ENCODE data around the gene OTOL1. TPM values are rescaled to one million over a fixed set of nuclear protein-coding genes. Genes with fewer than 3 reads are reported as not detected.

OTOL1 gene
- total and polyA plus RNA-seq, 10 of the 15 experiments (the other 5 are each of a cell fraction or from before 2014, with no cell fraction given), result not detected

- ChIA-PET CTCF (interaction anchor here (0.7 kb wide), 1 partner anchor 44 kb away, joined by 3 read pairs; no protein-coding TSS in a partner anchor), SMC1A (ENCODE audit: uncharacterized antibody, unreplicated experiment) (no interaction called here), POLR2A (no interaction called here), RAD21 (ENCODE audit: unreplicated experiment) (no interaction called here)
- no peak overlapping the region for H3K9ac ChIP-seq (ENCODE audit: control insufficient read depth, insufficient read depth, low read length)
- no peak overlapping the region for H3K27ac ChIP-seq (ENCODE audit: control insufficient read depth, insufficient read depth)
- H3K4me2 ChIP-seq (ENCODE audit: control insufficient read depth, insufficient read depth), result no peak overlapping the region
- intact Hi-C loops (cut with micrococcal nuclease; ENCODE audit: unreplicated experiment), result no loop called here
- no peak for FAIRE-seq
- no peak for ATAC-seq
- H2AFZ ChIP-seq (ENCODE audit: control insufficient read depth, low read depth, low read length), result no peak overlapping the region
- no peak overlapping the region for H3K4me3 ChIP-seq
- TF ChIP-seq HDAC2 (IDR thresholded peaks at IDR 0.05), result no peak
- no peaks in the 10 kb centered on the region for H3K79me2 ChIP-seq (ENCODE audit: control insufficient read depth, insufficient read depth, low read length)
- no peaks in the 10 kb centered on the region for H3K36me3 ChIP-seq (ENCODE audit: control insufficient read depth in 2 of 2, insufficient read depth in 2 of 2, low read length in 1 of 2)
- no peaks in the 10 kb centered on the region for H3K4me1 ChIP-seq (ENCODE audit: control insufficient read depth, insufficient read depth, low read length)
- H3K9me3 ChIP-seq (replicated peaks; ENCODE audit: control insufficient read depth, insufficient read depth, low read length), result no peaks in the 10 kb centered on the region; the same call in 2 of the 3 replicates
- H4K20me1 ChIP-seq (ENCODE audit: control insufficient read depth, insufficient read depth), result no peaks in the 10 kb centered on the region
- H3K27me3 ChIP-seq (replicated peaks in 1 of 2; ENCODE audit: control insufficient read depth in 2 of 2, insufficient read depth in 2 of 2, low read length in 1 of 2), result no peaks in the 10 kb centered on the region
- in situ Hi-C loops (cut with MboI), result no loop called here
- no peak for DNase-seq (ENCODE audit: low read depth, low spot score)
- no TSS peak for BruUV-seq (replicated peaks)
Measured at GRCh38 chr3:161462138-161462537, 34.5 kb upstream of the OTOL1 start.

GRCh38 chr3:161471211-161471610 lies 25.4 kb upstream of the OTOL1 start:
- no peaks in the 10 kb centered on the region for H3K4me1 ChIP-seq (ENCODE audit: control insufficient read depth, insufficient read depth, low read length)
- in situ Hi-C loops (cut with MboI) (no loop called here), intact Hi-C loops (cut with micrococcal nuclease; ENCODE audit: unreplicated experiment) (no loop called here)
- no peak overlapping the region for H3K9ac ChIP-seq (ENCODE audit: control insufficient read depth, insufficient read depth, low read length)
- H2AFZ ChIP-seq (ENCODE audit: control insufficient read depth, low read depth, low read length), result no peak overlapping the region
- no peaks in the 10 kb centered on the region for H3K79me2 ChIP-seq (ENCODE audit: control insufficient read depth, insufficient read depth, low read length)
- ChIA-PET RAD21 (ENCODE audit: unreplicated experiment) (no interaction called here), SMC1A (ENCODE audit: uncharacterized antibody, unreplicated experiment) (no interaction called here), CTCF (no interaction called here), POLR2A (no interaction called here)
- FAIRE-seq (no peak), ATAC-seq (no peak), DNase-seq (ENCODE audit: low read depth, low spot score) (no peak)
- no peaks in the 10 kb centered on the region for H4K20me1 ChIP-seq (ENCODE audit: control insufficient read depth, insufficient read depth)
- H3K4me3 ChIP-seq, result no peak overlapping the region
- H3K9me3 ChIP-seq (replicated peaks; ENCODE audit: control insufficient read depth, insufficient read depth, low read length), result no peaks in the 10 kb centered on the region
- H3K36me3 ChIP-seq (ENCODE audit: control insufficient read depth in 2 of 2, insufficient read depth in 2 of 2, low read length in 1 of 2), result no peaks in the 10 kb centered on the region
- no peak overlapping the region for H3K4me2 ChIP-seq (ENCODE audit: control insufficient read depth, insufficient read depth)
- no peak overlapping the region for H3K27ac ChIP-seq (ENCODE audit: control insufficient read depth, insufficient read depth)
- no peaks in the 10 kb centered on the region for H3K27me3 ChIP-seq (replicated peaks in 1 of 2; ENCODE audit: control insufficient read depth in 2 of 2, insufficient read depth in 2 of 2, low read length in 1 of 2)
- WGBS (ENCODE audit: insufficient coverage, insufficient replicate concordance, low lambda C conversion rate, missing lambda C conversion rate), result 0% methylated on average over 1 of the region's 1 CpG
- no TSS peak for BruUV-seq (replicated peaks)
- TF ChIP-seq ZBTB40 (IDR thresholded peaks at IDR 0.05; ENCODE audit: borderline replicate concordance) (no peak), USF2 (IDR thresholded peaks at IDR 0.05; ENCODE audit: borderline replicate concordance, low read depth, low read length) (no peak), FOS (IDR thresholded peaks at IDR 0.05; ENCODE audit: borderline replicate concordance, extremely low read depth, insufficient read length) (no peak), ZNF687 (IDR thresholded peaks at IDR 0.05) (no peak), CBFB (IDR thresholded peaks at IDR 0.05; ENCODE audit: low read depth) (no peak), ZNF274 (IDR thresholded peaks at IDR 0.05; ENCODE audit: insufficient read depth, insufficient read length) (no peak)

All from GM12878 (cell line).